OCI-LY7 (cell line): ENCODE measurements around the gene KCNQ1.

ENCODE experiments used
- CTCF ChIP-seq: fragments of 200-600 bp; sonication (generic); conservative IDR thresholded peaks from 2 replicates; pipeline ENCODE4 v1.5.1; 2014; ENCODE audit warnings: mild to moderate bottlenecking, antibody characterized with exemption, low read length, moderate library complexity, mixed read lengths
- EZH2phosphoT487 ChIP-seq: fragments of 200-600 bp; sonication (generic); IDR thresholded peaks from 2 replicates; pipeline ENCODE4 v1.6.1; 2018; ENCODE audit warnings: low read depth, borderline replicate concordance, mild to moderate bottlenecking, mixed run types, antibody characterized with exemption, low read length, moderate library complexity, mixed read lengths

- no peak for TF ChIP-seq CTCF
- TF ChIP-seq EZH2phosphoT487 = no peak
These were observed 16.6 kb downstream of the KCNQ1 start for GRCh38 chr11:2461253-2461955.
